H1 (cell line): ENCODE measurements around the gene KAT14. TPM values are rescaled to one million over a fixed set of nuclear protein-coding genes. Genes with fewer than 3 reads are reported as not detected.
"Not testable (repeated sequence)": the region's sequence is repeated elsewhere in the genome, so short reads cannot be mapped to it uniquely, and the experiment has no call there.

Experiments
- CTCF ChIA-PET: fragments of 300-600 bp; sonication (Branson Sonifier 250); formaldehyde crosslinking; loops from one replicate; lab custom pipeline; 2021; ENCODE audit not compliant: partially characterized antibody; lab: Charles Lee
- POLR2A ChIA-PET: fragments of 300-600 bp; sonication (Branson Sonifier 250); formaldehyde crosslinking; loops from one replicate; lab custom pipeline; 2021; ENCODE audit warnings: inconsistent platforms; ENCODE audit not compliant: partially characterized antibody; lab: Charles Lee
- DNase-seq, 2 experiments: peaks; one replicate each; pipeline versions ENCODE4 v3.0.0 to v3.0.0-alpha.2; 2010 to 2022; ENCODE audit warnings: low spot score in 2 of 2, low read depth in 1 of 2, mixed read lengths in 1 of 2
- FAIRE-seq: peaks from 2 replicates; lab custom pipeline; 2011; peaks lifted over from hg19 to GRCh38; lab: Jason Lieb, UNC
- H2AFZ ChIP-seq: 2 replicates; pipeline ENCODE4 v1.8.1; 2012; ENCODE audit warnings: low read length, inconsistent platforms
- H2AK5ac ChIP-seq: 2 replicates; pipeline ENCODE4 v1.6.1; 2013; ENCODE audit warnings: low read depth, low read length
- H2BK120ac ChIP-seq: replicated peaks from 2 replicates; pipeline ENCODE3; 2013; ENCODE audit warnings: low read depth, low read length, inconsistent platforms
- H2BK12ac ChIP-seq: 2 replicates; pipeline ENCODE4 v1.6.1; 2013; ENCODE audit warnings: low read depth, low read length
- H2BK15ac ChIP-seq: 2 replicates; pipeline ENCODE4 v1.6.1; 2013; ENCODE audit warnings: low read length
- H2BK20ac ChIP-seq: 2 replicates; pipeline ENCODE4 v1.6.1; 2013; ENCODE audit warnings: low read length
- H2BK5ac ChIP-seq: 2 replicates; pipeline ENCODE4 v1.6.1; 2013; ENCODE audit warnings: low read depth, low read length
- H3K14ac ChIP-seq: 2 replicates; pipeline ENCODE4 v1.6.1; 2013; ENCODE audit warnings: inconsistent platforms; ENCODE audit not compliant: insufficient read length
- H3K18ac ChIP-seq: 2 replicates; pipeline ENCODE4 v1.6.1; 2013; ENCODE audit warnings: low read length; ENCODE audit errors: extremely low read depth
- H3K23ac ChIP-seq: 2 replicates; pipeline ENCODE4 v1.6.1; 2013; ENCODE audit warnings: inconsistent platforms; ENCODE audit not compliant: insufficient read length
- H3K23me2 ChIP-seq: 2 replicates; pipeline ENCODE4 v1.6.1; 2013; ENCODE audit warnings: low read depth, low read length
- H3K27ac ChIP-seq: 2 replicates; pipeline ENCODE4 v1.6.1; 2011; ENCODE audit warnings: low read depth, low read length, inconsistent platforms
- H3K27me3 ChIP-seq, 4 experiments: replicated peaks in 1 of 4; 1 replicate in 1 of 4; 2 replicates in 3 of 4; pipeline versions ENCODE4 v1.6.1 to v1.8.1; 2011 to 2013; ENCODE audit warnings: low read length in 3 of 4, mild to moderate bottlenecking in 3 of 4, inconsistent platforms in 2 of 4, mixed read lengths in 2 of 4, moderate library complexity in 1 of 4; ENCODE audit not compliant: control insufficient read depth in 3 of 4, insufficient read depth in 3 of 4; ENCODE audit errors: extremely low read depth in 1 of 4
- H3K36me3 ChIP-seq, 4 experiments: 2 replicates each; pipeline versions ENCODE4 v1.6.1 to v1.8.1; 2011 to 2013; ENCODE audit warnings: mild to moderate bottlenecking in 4 of 4, low read length in 3 of 4, moderate library complexity in 2 of 4, control low read depth in 1 of 4, inconsistent platforms in 1 of 4; ENCODE audit not compliant: insufficient read depth in 4 of 4, control insufficient read depth in 2 of 4
- H3K4ac ChIP-seq: replicated peaks from 2 replicates; pipeline ENCODE3; 2013; ENCODE audit warnings: low read length, low read depth, mixed read lengths, inconsistent platforms; ENCODE audit not compliant: insufficient read length
- H3K4me1 ChIP-seq, 4 experiments: replicated peaks in 1 of 4; 1 replicate in 1 of 4; 2 replicates in 3 of 4; pipeline versions ENCODE4 v1.6.1 to v1.8.1; 2011 to 2013; ENCODE audit warnings: low read length in 3 of 4, inconsistent platforms in 2 of 4, mixed read lengths in 1 of 4; ENCODE audit not compliant: insufficient read depth in 4 of 4, control insufficient read depth in 3 of 4
- H3K4me2 ChIP-seq, 2 experiments: 2 replicates each; pipeline versions ENCODE4 v1.6.1 to v1.8.1; 2011 to 2013; ENCODE audit warnings: low read depth in 2 of 2, low read length in 2 of 2, control low read depth in 1 of 2, inconsistent platforms in 1 of 2, mild to moderate bottlenecking in 1 of 2; ENCODE audit not compliant: insufficient read depth in 1 of 2
- H3K4me3 ChIP-seq, 4 experiments: fragments of 200-600, 300-600 bp in 1 of 4; sonication (generic), shearing (Covaris generic), sonication (Bioruptor Twin) in 1 of 4; 2 replicates each; pipeline versions ENCODE4 v1.5.1 to v1.8.1; 2011 to 2016; ENCODE audit warnings: low read length in 4 of 4, low read depth in 3 of 4, control low read depth in 2 of 4, inconsistent platforms in 2 of 4, mild to moderate bottlenecking in 2 of 4, mixed read lengths in 1 of 4, moderate library complexity in 1 of 4; ENCODE audit not compliant: insufficient read depth in 2 of 4; ENCODE audit errors: extremely low read depth in 1 of 4
- H3K56ac ChIP-seq: replicated peaks from 2 replicates; pipeline ENCODE3; 2013; ENCODE audit warnings: low read depth, mild to moderate bottlenecking, mixed read lengths, low read length, inconsistent platforms; ENCODE audit not compliant: insufficient read length
- H3K79me1 ChIP-seq: 2 replicates; pipeline ENCODE4 v1.6.1; 2013; ENCODE audit warnings: low read depth, low read length, control low read depth
- H3K79me2 ChIP-seq, 2 experiments: 2 replicates each; pipeline versions ENCODE4 v1.6.1 to v1.8.1; 2012 to 2013; ENCODE audit warnings: low read length in 2 of 2, mild to moderate bottlenecking in 2 of 2, inconsistent platforms in 1 of 2; ENCODE audit not compliant: insufficient read depth in 2 of 2, control insufficient read depth in 1 of 2
- H3K9ac ChIP-seq, 4 experiments: replicated peaks in 1 of 4; 1 replicate in 1 of 4; 2 replicates in 3 of 4; pipeline versions ENCODE4 v1.6.1 to v1.8.1; 2011 to 2013; ENCODE audit warnings: low read depth in 3 of 4, low read length in 3 of 4, control low read depth in 2 of 4, mild to moderate bottlenecking in 2 of 4, moderate library complexity in 2 of 4, inconsistent platforms in 1 of 4; ENCODE audit errors: extremely low read depth in 1 of 4
- H3K9me3 ChIP-seq, 2 experiments: 2 replicates each; pipeline versions ENCODE4 v1.6.1 to v1.8.1; 2012 to 2013; ENCODE audit warnings: mild to moderate bottlenecking in 2 of 2, moderate library complexity in 2 of 2, control low read depth in 1 of 2, inconsistent platforms in 1 of 2, low read depth in 1 of 2, low read length in 1 of 2, mixed read lengths in 1 of 2; ENCODE audit not compliant: insufficient read depth in 2 of 2
- H4K20me1 ChIP-seq, 2 experiments: replicated peaks in 1 of 2; 2 replicates each; pipeline versions ENCODE3 to v1.8.1; 2011 to 2013; ENCODE audit warnings: inconsistent platforms in 2 of 2, low read length in 2 of 2, mild to moderate bottlenecking in 1 of 2; ENCODE audit not compliant: insufficient read depth in 2 of 2, control insufficient read depth in 1 of 2
- H4K5ac ChIP-seq: 2 replicates; pipeline ENCODE4 v1.6.1; 2013; ENCODE audit warnings: low read length, low read depth, mixed read lengths, inconsistent platforms; ENCODE audit not compliant: insufficient read length
- H4K8ac ChIP-seq: 2 replicates; pipeline ENCODE4 v1.8.0; 2013; ENCODE audit warnings: mild to moderate bottlenecking, moderate library complexity, low read length, inconsistent platforms; ENCODE audit not compliant: insufficient read depth; ENCODE audit errors: extremely low read depth
- H4K91ac ChIP-seq: replicated peaks from 2 replicates; pipeline ENCODE3; 2013; ENCODE audit warnings: low read length, mixed read lengths, inconsistent platforms; ENCODE audit not compliant: insufficient read length
- WGBS, 2 experiments: shearing (Covaris generic) in 1 of 2; methylation state at CpG; one replicate each; pipeline versions ENCODE4 v1.1.6 to v1.1.7; 2013 to 2015; ENCODE audit warnings: low lambda C conversion rate in 2 of 2, mixed read lengths in 2 of 2, inconsistent platforms in 1 of 2, low coverage in 1 of 2, missing lambda C conversion rate in 1 of 2; ENCODE audit not compliant: insufficient replicate concordance in 2 of 2, insufficient coverage in 1 of 2, insufficient read length in 1 of 2; ENCODE audit errors: extremely low coverage in 1 of 2, missing lambda C conversion rate in 1 of 2; 5-methylcytosine and 5-hydroxymethylcytosine counted together
- polyA plus RNA-seq, 7 experiments: library from polyadenylated mRNA; depleted of rRNA in 3 of 7; stranded (reverse) in 5 of 7; unstranded in 2 of 7; fragments of >200 nt in 5 of 7; fragments of 200-250 nt in 2 of 7; gene quantifications; 1 replicate in 5 of 7; 2 replicates in 1 of 7; 4 replicates in 1 of 7; pipeline versions ENCODE4 v1.2.1 to v1.2.3, GENCODE V29; 2011 to 2013; ENCODE audit warnings: missing spikeins in 2 of 7, mixed read lengths in 2 of 7
- total RNA-seq: library from RNA; stranded (reverse); fragmentation: NEBNext Ultra II Directional; extraction: Animal tissue kit (Norgen Biotek cat#: 25700); gene quantifications from 2 replicates; pipeline ENCODE4 v1.2.1, GENCODE V29; 2021

KAT14 gene
- total and polyA plus RNA-seq, 2 of the 8 experiments (the other 6 are each of a cell fraction or from before 2014, with no cell fraction given): 17.3 to 29.3 TPM

DNA sequence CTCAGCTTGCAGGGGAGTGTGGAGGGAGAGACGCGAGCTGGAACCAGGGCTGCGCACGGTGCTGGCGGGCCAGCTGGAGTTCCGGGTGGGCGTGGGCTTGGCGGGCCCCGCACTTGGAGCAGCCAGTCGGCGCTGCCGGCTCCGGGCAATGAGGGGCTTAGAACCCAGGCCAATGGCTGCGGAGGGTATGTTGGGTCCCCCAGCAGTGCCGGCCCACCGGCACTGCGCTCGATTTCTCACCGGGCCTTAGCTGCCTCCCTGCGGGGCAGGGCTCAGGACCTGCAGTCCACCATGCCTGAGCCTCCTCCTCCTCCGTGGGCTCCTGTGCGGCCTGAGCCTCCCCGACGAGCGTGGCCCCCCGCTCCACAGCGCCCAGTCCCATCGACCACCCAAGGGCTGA, 89.1 kb downstream of the KAT14 start:
- H2BK15ac ChIP-seq, H3K9me3 ChIP-seq, H4K20me1 ChIP-seq, H3K18ac ChIP-seq, FAIRE-seq, H3K23ac ChIP-seq, H3K56ac ChIP-seq, H3K27me3 ChIP-seq, H2BK120ac ChIP-seq, POLR2A ChIA-PET, H4K5ac ChIP-seq, H2AFZ ChIP-seq, H3K4me2 ChIP-seq, H4K91ac ChIP-seq, H2BK20ac ChIP-seq, H3K14ac ChIP-seq, H2BK12ac ChIP-seq, H3K4ac ChIP-seq, H3K36me3 ChIP-seq, H3K23me2 ChIP-seq, H3K27ac ChIP-seq, H2AK5ac ChIP-seq, H3K79me2 ChIP-seq, H3K9ac ChIP-seq, H3K79me1 ChIP-seq, H2BK5ac ChIP-seq, H3K4me3 ChIP-seq, H4K8ac ChIP-seq, H3K4me1 ChIP-seq, CTCF ChIA-PET, DNase-seq: not testable (repeated sequence)
- WGBS, 2 experiments: 89% methylated on average over 27 of the region's 28 CpGs; no CpG with 5 or more reads in 1 of the 2 experiments
